SK-N-SH (cell line): ENCODE measurements around the gene GBX1. TPM values are rescaled to one million over a fixed set of nuclear protein-coding genes. Genes with fewer than 3 reads are reported as not detected.

Experiments used
- CTCF ChIA-PET: fragments of 300-600, 350-600 bp; formaldehyde crosslinking; extraction: SDS; loops from one replicate; lab custom pipeline; 2021; lab: Yijun Ruan, JAX
- POLR2A ChIA-PET: fragments of 350-600 bp; sonication (Branson Sonifier 250); formaldehyde crosslinking; extraction: SDS; loops from one replicate; lab custom pipeline; 2020; ENCODE audit warnings: antibody characterized with exemption, inconsistent platforms; lab: Yijun Ruan, JAX
- DNase-seq: peaks from one replicate; pipeline ENCODE4 v3.0.0; 2012
- H2AFZ ChIP-seq: fragments of 200-600 bp; sonication (generic); 2 replicates; pipeline ENCODE4 v1.8.1; 2016; ENCODE audit warnings: antibody characterized with exemption, mild to moderate bottlenecking, low read depth
- H3F3A ChIP-seq: fragments of 200-600 bp; sonication (generic); replicated peaks from 2 replicates; pipeline ENCODE3; 2016; ENCODE audit warnings: antibody characterized with exemption, mild to moderate bottlenecking; ENCODE audit not compliant: insufficient read depth
- H3K27ac ChIP-seq, 2 experiments: fragments of 200-500 bp in 1 of 2; fragments of 200-600 bp in 1 of 2; sonication (Bioruptor generic) in 1 of 2; sonication (generic), shearing (Covaris generic) in 1 of 2; 2 replicates each; pipeline versions ENCODE4 v1.5.1 to v1.6.1; 2014 to 2016; ENCODE audit warnings: low read depth in 2 of 2, inconsistent platforms in 1 of 2, low read length in 1 of 2, mild to moderate bottlenecking in 1 of 2, mixed read lengths in 1 of 2
- H3K27me3 ChIP-seq: fragments of 200-600 bp; sonication (generic), shearing (Covaris generic); 2 replicates; pipeline ENCODE4 v1.6.1; 2016; ENCODE audit warnings: mixed run types; ENCODE audit not compliant: insufficient read depth
- H3K36me3 ChIP-seq, 2 experiments: fragments of 200-500 bp in 1 of 2; fragments of 200-600 bp in 1 of 2; sonication (Bioruptor generic) in 1 of 2; sonication (generic) in 1 of 2; replicated peaks in 1 of 2; 2 replicates each; pipeline versions ENCODE3 to v1.5.1; 2014 to 2016; ENCODE audit warnings: low read length in 1 of 2, mild to moderate bottlenecking in 1 of 2; ENCODE audit not compliant: insufficient read depth in 2 of 2, control insufficient read depth in 1 of 2
- H3K4me1 ChIP-seq, 2 experiments: fragments of 200-500 bp in 1 of 2; fragments of 200-600 bp in 1 of 2; sonication (Bioruptor generic) in 1 of 2; sonication (generic), shearing (Covaris generic) in 1 of 2; 2 replicates each; pipeline versions ENCODE4 v1.5.1 to v1.6.1; 2014 to 2016; ENCODE audit warnings: low read depth in 1 of 2, low read length in 1 of 2, mixed run types in 1 of 2; ENCODE audit not compliant: insufficient read depth in 2 of 2, control insufficient read depth in 1 of 2
- H3K4me2 ChIP-seq: fragments of 200-600 bp; sonication (generic), shearing (Covaris generic); 2 replicates; pipeline ENCODE4 v1.6.1; 2017; ENCODE audit warnings: mixed run types
- H3K4me3 ChIP-seq, 2 experiments: fragments of 200-500 bp in 1 of 2; fragments of 200-600 bp in 1 of 2; sonication (Bioruptor generic) in 1 of 2; sonication (generic), shearing (Covaris generic) in 1 of 2; 2 replicates each; pipeline versions ENCODE4 v1.5.1 to v1.8.1; 2014 to 2016; ENCODE audit warnings: low read depth in 2 of 2, inconsistent platforms in 1 of 2, low read length in 1 of 2, mild to moderate bottlenecking in 1 of 2, mixed read lengths in 1 of 2, moderate library complexity in 1 of 2
- H3K79me2 ChIP-seq: fragments of 200-600 bp; sonication (generic); 2 replicates; pipeline ENCODE4 v1.8.1; 2017; ENCODE audit warnings: mild to moderate bottlenecking; ENCODE audit not compliant: insufficient read depth
- H3K9ac ChIP-seq: fragments of 200-600 bp; sonication (generic); 2 replicates; pipeline ENCODE4 v1.6.1; 2017; ENCODE audit warnings: mixed run types
- H3K9me2 ChIP-seq: fragments of 200-600 bp; sonication (generic); 2 replicates; pipeline ENCODE4 v1.6.1; 2017; ENCODE audit warnings: mixed run types
- H3K9me3 ChIP-seq: fragments of 200-600 bp; sonication (generic); 2 replicates; pipeline ENCODE4 v1.6.1; 2017; ENCODE audit warnings: mixed run types, mild to moderate bottlenecking, moderate library complexity
- H4K20me1 ChIP-seq: fragments of 200-600 bp; sonication (generic); 2 replicates; pipeline ENCODE4 v1.6.1; 2017; ENCODE audit warnings: mild to moderate bottlenecking, mixed run types; ENCODE audit not compliant: insufficient read depth
- CHD2 ChIP-seq: fragments of 150-350 bp; IDR thresholded peaks from 2 replicates; pipeline ENCODE4 v1.6.1; 2018; ENCODE audit warnings: low read length; ENCODE audit not compliant: partially characterized antibody
- EP300 ChIP-seq, 2 experiments: IDR thresholded peaks; 2 replicates each; pipeline versions ENCODE4 v1.4.0 to v1.6.1; 2012; ENCODE audit warnings: borderline replicate concordance in 1 of 2, low read depth in 1 of 2, low read length in 1 of 2
- EZH2phosphoT487 ChIP-seq: fragments of 200-600 bp; sonication (generic); IDR thresholded peaks from 2 replicates; pipeline ENCODE4 v1.6.1; 2017; ENCODE audit warnings: low read depth, mixed run types, mild to moderate bottlenecking, antibody characterized with exemption, moderate library complexity, borderline replicate concordance
- FOXJ3 ChIP-seq: sonication (generic); formaldehyde crosslinking; IDR thresholded peaks from 2 replicates; pipeline ENCODE4 v1.5.1; 2020; ENCODE audit warnings: mild to moderate bottlenecking, missing genetic modification reagents
- FOXM1 ChIP-seq: IDR thresholded peaks from 2 replicates; pipeline ENCODE4 v1.4.0; 2012; ENCODE audit warnings: low read depth, mild to moderate bottlenecking
- GABPA ChIP-seq: IDR thresholded peaks from 2 replicates; pipeline ENCODE4 v1.4.0; 2012; ENCODE audit warnings: low read depth, mild to moderate bottlenecking
- GATA2 ChIP-seq: sonication (generic); formaldehyde crosslinking; IDR thresholded peaks from 2 replicates; pipeline ENCODE4 v1.5.0; 2020; ENCODE audit warnings: mild to moderate bottlenecking, missing genetic modification reagents
- JUND ChIP-seq: IDR thresholded peaks from 2 replicates; pipeline ENCODE4 v1.4.0; 2012
- MEF2A ChIP-seq: IDR thresholded peaks from 2 replicates; pipeline ENCODE4 v1.4.0; 2012; ENCODE audit warnings: low read depth, borderline replicate concordance
- NFIC ChIP-seq: IDR thresholded peaks from 2 replicates; pipeline ENCODE4 v1.4.0; 2012; ENCODE audit warnings: borderline replicate concordance
- NRF1 ChIP-seq: IDR thresholded peaks from 2 replicates; pipeline ENCODE4 v1.6.1; 2012; ENCODE audit warnings: low read depth, mild to moderate bottlenecking, low read length
- PBX3 ChIP-seq: IDR thresholded peaks from 2 replicates; pipeline ENCODE4; 2012
- POLR2AphosphoS5 ChIP-seq: IDR thresholded peaks from 2 replicates; pipeline ENCODE4 v1.6.1; 2012; ENCODE audit warnings: low read depth, low read length
- REST ChIP-seq: IDR thresholded peaks from 2 replicates; pipeline ENCODE4 v1.6.1; 2012; ENCODE audit warnings: mild to moderate bottlenecking, low read depth, low read length, moderate library complexity
- RFX5 ChIP-seq: IDR thresholded peaks from 2 replicates; pipeline ENCODE4 v1.6.1; 2012; ENCODE audit warnings: mild to moderate bottlenecking, improper control_type of control experiment, low read length
- RXRA ChIP-seq: IDR thresholded peaks from 2 replicates; pipeline ENCODE4 v1.4.0; 2012; ENCODE audit warnings: low read depth, mild to moderate bottlenecking, borderline replicate concordance
- SIN3A ChIP-seq: IDR thresholded peaks from 2 replicates; pipeline ENCODE4 v1.6.1; 2012; ENCODE audit warnings: low read depth, mild to moderate bottlenecking, low read length, moderate library complexity, borderline replicate concordance
- TAF1 ChIP-seq: IDR thresholded peaks from 2 replicates; pipeline ENCODE4 v1.6.1; 2012; ENCODE audit warnings: low read depth, mild to moderate bottlenecking, low read length, moderate library complexity, borderline replicate concordance
- TEAD4 ChIP-seq: IDR thresholded peaks from 2 replicates; pipeline ENCODE4 v1.4.0; 2012; ENCODE audit warnings: mild to moderate bottlenecking, borderline replicate concordance; ENCODE audit not compliant: insufficient read depth
- YY1 ChIP-seq: IDR thresholded peaks from 2 replicates; pipeline ENCODE4 v1.4.0; 2012; ENCODE audit warnings: low read depth, mild to moderate bottlenecking
- WGBS: methylation state at CpG from one replicate; pipeline ENCODE4 v1.1.6; 2017; ENCODE audit warnings: low lambda C conversion rate; 5-methylcytosine and 5-hydroxymethylcytosine counted together
- polyA plus RNA-seq, 3 experiments: library from polyadenylated mRNA; depleted of rRNA; stranded (reverse); fragments of >200 nt; gene quantifications; 2 replicates each; pipeline ENCODE4 v1.2.3, GENCODE V29; 2012
- TF ChIP-seq, protein P1 (sequence below): fragments of 150-350 bp; IDR thresholded peaks from 2 replicates; pipeline ENCODE4 v1.6.1; 2016; ENCODE audit warnings: mild to moderate bottlenecking, low read depth, low read length

GBX1 gene
- polyA plus RNA-seq, 1 of the 3 experiments (the other 2 are of a cell fraction): not detected

GRCh38 chr7:151121380-151122170, 45.9 kb downstream of the GBX1 start:
- TF ChIP-seq RFX5: no peak
- no peak for TF ChIP-seq MEF2A
- TF ChIP-seq GABPA: no peak
- no peak for TF ChIP-seq POLR2AphosphoS5
- TF ChIP-seq CHD2: no peak
- no peak for TF ChIP-seq GATA2
- no peak for TF ChIP-seq NFIC
- no peak for TF ChIP-seq FOXJ3
- no peak for TF ChIP-seq PBX3
- no peak for TF ChIP-seq NRF1
- TF ChIP-seq FOXM1: no peak
- TF ChIP-seq EP300 (IDR thresholded peaks at IDR 0.05; ENCODE audit: borderline replicate concordance in 1 of 2, low read depth in 1 of 2, low read length in 1 of 2): no peak
- no peak for TF ChIP-seq RXRA
- TF ChIP-seq SIN3A: no peak
- TF ChIP-seq EZH2phosphoT487: no peak
- CTCF ChIA-PET: interaction anchor here (1.0 to 18.0 kb wide), 5 partner anchors 9 to 156 kb away, joined by 3 to 243 read pairs (median 5); partner anchors contain the start of gene GBX1
- H4K20me1 ChIP-seq: peaks cover 31% of the 10 kb centered on the region

GRCh38 chr7:151120896-151121295, 46.6 kb downstream of the GBX1 start:
- Histone ChIP-seq H3K9ac (no peak overlapping the region), H3K79me2 (peaks cover 42% of the 10 kb centered on the region), H4K20me1 (peaks cover 38% of the 10 kb centered on the region), H3K4me2 (no peak overlapping the region), H3K9me3 (no peaks in the 10 kb centered on the region), H3K27me3 (no peaks in the 10 kb centered on the region), H3K4me1 (peaks cover 3 to 7% of the 10 kb centered on the region in 2 experiments; a peak in 3 of 4 replicates), H2AFZ (no peak overlapping the region), H3K27ac (no peak overlapping the region), H3K36me3 (peaks cover 26 to 76% of the 10 kb centered on the region in 2 experiments), H3K4me3 (no peak overlapping the region), H3F3A (peaks cover 4% of the 10 kb centered on the region), H3K9me2 (no peaks in the 10 kb centered on the region)
- no peak for DNase-seq
- POLR2A ChIA-PET: no interaction called here
- 96% methylated on average over 13 of the region's 22 CpGs for WGBS
- CTCF ChIA-PET: interaction anchor here (1.0 to 18.0 kb wide), 7 partner anchors 10 to 190 kb away, joined by 3 to 243 read pairs (median 6); partner anchors contain the start of gene GBX1
- TF ChIP-seq JUND (no peak), MEF2A (no peak), GABPA (no peak), TAF1 (no peak), FOXJ3 (no peak), TEAD4 (no peak), REST (no peak), RFX5 (no peak), YY1 (no peak), NFIC (no peak), RXRA (no peak)
- TF ChIP-seq, protein P1, sequence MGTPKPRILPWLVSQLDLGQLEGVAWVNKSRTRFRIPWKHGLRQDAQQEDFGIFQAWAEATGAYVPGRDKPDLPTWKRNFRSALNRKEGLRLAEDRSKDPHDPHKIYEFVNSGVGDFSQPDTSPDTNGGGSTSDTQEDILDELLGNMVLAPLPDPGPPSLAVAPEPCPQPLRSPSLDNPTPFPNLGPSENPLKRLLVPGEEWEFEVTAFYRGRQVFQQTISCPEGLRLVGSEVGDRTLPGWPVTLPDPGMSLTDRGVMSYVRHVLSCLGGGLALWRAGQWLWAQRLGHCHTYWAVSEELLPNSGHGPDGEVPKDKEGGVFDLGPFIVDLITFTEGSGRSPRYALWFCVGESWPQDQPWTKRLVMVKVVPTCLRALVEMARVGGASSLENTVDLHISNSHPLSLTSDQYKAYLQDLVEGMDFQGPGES: no peak

More at GRCh38 chr7:151121380-151122170, 45.9 kb downstream of the GBX1 start:
- Histone ChIP-seq H3K27ac (no peak overlapping the region), H3K4me3 (no peak overlapping the region), H2AFZ (no peak overlapping the region), H3K4me1 (peaks cover 0 to under 1% of the 10 kb centered on the region in 2 experiments; a peak in 1 of 4 replicates), H3K27me3 (no peaks in the 10 kb centered on the region), H3K79me2 (peaks cover 35% of the 10 kb centered on the region), H3K36me3 (peaks cover 26 to 76% of the 10 kb centered on the region in 2 experiments), H3K9me3 (no peaks in the 10 kb centered on the region), H3K9ac (no peak overlapping the region), H3K9me2 (no peaks in the 10 kb centered on the region), H3K4me2 (no peak overlapping the region), H3F3A (peaks cover 4% of the 10 kb centered on the region)
- DNase-seq: no peak
- 91% methylated on average over 30 of the region's 30 CpGs for WGBS
- POLR2A ChIA-PET: no interaction called here
